Fibroblast of mammary gland (primary cell): Measurements from ENCODE around the gene RSPH1.

Experiments
- DNase-seq: peaks from one replicate; pipeline ENCODE4 v3.0.0-alpha.2; 2010; ENCODE audit warnings: low read depth
- H3K4me3 ChIP-seq: 2 replicates; pipeline ENCODE4 v1.5.1; 2011; ENCODE audit warnings: low read depth, mild to moderate bottlenecking, low read length, moderate library complexity; ENCODE audit not compliant: control insufficient read depth
- CTCF ChIP-seq: conservative IDR thresholded peaks from 2 replicates; pipeline ENCODE4 v1.5.1; 2011; ENCODE audit warnings: low read depth, low read length, inconsistent platforms; ENCODE audit not compliant: control insufficient read depth, insufficient read depth

The RSPH1 gene

GRCh38 chr21:42453986-42454570 lies 41.9 kb downstream of the RSPH1 start:
- DNase-seq: no peak
- no peak overlapping the region for H3K4me3 ChIP-seq
- no peak for TF ChIP-seq CTCF

GRCh38 chr21:42453224-42453985 lies 42.6 kb downstream of the RSPH1 start:
- no peak for TF ChIP-seq CTCF
- no peak overlapping the region for H3K4me3 ChIP-seq
- DNase-seq: no peak

GRCh38 chr21:42452401-42453223 lies 43.4 kb downstream of the RSPH1 start:
- no peak overlapping the region for H3K4me3 ChIP-seq
- no peak for TF ChIP-seq CTCF
- no peak for DNase-seq

GRCh38 chr21:42451941-42452340 lies 44.1 kb downstream of the RSPH1 start:
- no peak overlapping the region for H3K4me3 ChIP-seq
- no peak for TF ChIP-seq CTCF
- no peak for DNase-seq

- no peak for TF ChIP-seq CTCF
- no peak for DNase-seq
- H3K4me3 ChIP-seq: no peak overlapping the region
These were observed 47.3 kb downstream of the RSPH1 start for GRCh38 chr21:42448686-42449085.

- no peak for DNase-seq
- no peak for TF ChIP-seq CTCF
- H3K4me3 ChIP-seq: no peak overlapping the region
These were observed 48.3 kb downstream of the RSPH1 start for GRCh38 chr21:42447732-42448131.
